GM18511 (cell line): ENCODE measurements around the gene TMEM117.
"Not testable (repeated sequence)": the region's sequence is repeated elsewhere in the genome, so short reads cannot be mapped to it uniquely, and the experiment has no call there.

Source experiments
- ATAC-seq: cut with Tn5 transposase; IDR thresholded peaks from one replicate; pipeline ENCODE4 v1.9.1; 2021; ENCODE audit warnings: mild to moderate bottlenecking, moderate library complexity; ENCODE audit not compliant: unreplicated experiment

TMEM117 gene

DNA sequence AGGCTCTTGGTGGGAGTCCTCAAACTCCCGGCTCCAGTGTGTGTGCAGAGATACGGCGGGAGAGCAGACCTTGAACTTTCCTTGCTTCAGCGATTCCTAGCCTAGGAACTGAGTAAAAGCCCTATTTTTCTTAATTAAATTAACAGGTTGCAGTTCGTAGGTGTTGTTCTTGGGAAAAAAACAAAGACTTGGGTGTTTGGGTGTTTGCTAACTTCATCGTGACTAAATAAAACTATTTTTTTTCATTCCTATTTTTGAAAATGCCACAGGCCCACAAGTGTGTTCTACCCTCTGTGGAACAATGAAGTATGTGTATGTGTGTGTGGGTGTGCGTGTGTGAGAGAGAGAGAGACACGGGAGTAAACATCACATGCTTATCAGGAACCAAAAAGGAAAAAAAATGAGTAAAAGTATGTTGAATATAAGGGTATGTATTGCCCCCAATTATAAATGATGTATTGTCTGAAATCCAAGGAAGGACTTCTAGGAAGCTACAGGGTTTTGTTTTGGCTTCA is 651 bp downstream of the TMEM117 start:
- ATAC-seq = peak; percentile 29

DNA sequence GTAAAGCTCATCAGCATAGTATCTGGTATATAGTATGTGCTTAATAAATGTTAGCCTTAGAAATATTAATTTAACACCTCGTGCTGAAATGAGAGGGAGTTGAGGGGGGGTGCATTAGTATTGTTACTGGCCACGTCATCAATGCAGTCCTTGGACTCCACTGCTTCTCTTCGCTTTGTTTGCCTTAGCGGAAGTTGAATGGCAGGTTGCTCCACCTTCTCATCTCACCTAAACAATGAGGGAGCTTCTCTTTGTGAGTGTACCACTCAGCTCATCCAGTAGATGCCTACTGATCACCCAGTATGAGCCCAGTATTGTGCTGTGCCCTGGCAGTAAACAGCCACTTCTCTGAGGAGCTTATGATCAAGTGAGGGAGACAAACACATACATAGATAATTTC is 4.5 kb downstream of the TMEM117 start:
- no peak for ATAC-seq

DNA sequence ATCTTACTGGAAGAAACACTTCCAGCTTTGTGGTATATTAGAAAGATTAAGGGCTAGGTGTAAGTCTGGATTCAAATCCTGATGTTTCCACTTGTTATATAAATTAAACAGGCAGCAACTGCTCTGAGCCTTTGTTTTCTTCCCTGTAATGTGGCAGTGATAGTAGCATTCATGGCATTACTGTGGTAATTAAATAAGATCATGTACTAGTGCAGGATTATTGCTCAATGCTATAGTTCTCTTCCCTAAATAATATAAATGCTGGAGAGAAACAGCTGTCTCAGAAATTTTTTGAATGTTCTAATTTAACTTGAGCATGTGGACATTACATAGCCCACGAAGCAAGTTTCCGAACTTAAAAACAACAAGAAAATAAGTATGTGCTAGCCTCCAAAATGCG is 5.4 kb downstream of the TMEM117 start:
- ATAC-seq = no peak

DNA sequence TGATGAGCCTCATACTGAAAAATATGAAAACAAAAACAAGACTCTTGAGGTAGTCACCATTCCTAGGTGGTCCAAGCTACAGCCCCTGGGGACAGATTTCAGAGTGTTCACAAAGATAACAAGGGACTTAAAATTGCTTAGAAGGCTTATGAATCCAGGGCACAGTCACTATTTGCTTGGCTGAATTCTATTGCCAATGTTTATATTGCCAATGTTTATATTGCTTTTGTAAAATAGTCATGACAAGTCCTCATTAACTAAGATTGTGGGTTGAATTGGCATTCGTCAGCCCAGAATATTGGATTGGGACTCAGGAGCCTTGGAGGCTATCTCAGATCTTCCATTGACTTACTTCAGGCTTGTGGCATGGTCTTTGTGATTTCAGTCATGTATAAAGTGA is 6.4 kb downstream of the TMEM117 start:
- no peak for ATAC-seq

GRCh38 chr12:43847425-43848225 is 11.7 kb downstream of the TMEM117 start:
- not testable (repeated sequence) for ATAC-seq

DNA sequence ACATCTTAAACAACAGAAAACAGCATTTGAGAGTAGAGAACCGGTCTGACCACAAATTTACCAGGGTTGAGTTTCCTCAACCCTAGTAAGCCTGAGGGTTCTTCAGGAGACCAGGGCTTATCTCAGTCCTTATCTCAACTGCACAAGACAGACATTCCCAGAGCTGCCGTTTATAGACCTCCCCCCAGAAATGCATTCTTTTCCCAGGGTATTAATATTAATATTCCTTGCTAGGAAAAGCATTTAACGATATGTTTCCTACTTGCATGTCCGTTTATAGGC is 12.3 kb downstream of the TMEM117 start:
- no peak for ATAC-seq

GRCh38 chr12:43848786-43849185 is 12.9 kb downstream of the TMEM117 start:
- no peak for ATAC-seq

GRCh38 chr12:43852744-43853143 is 16.9 kb downstream of the TMEM117 start:
- ATAC-seq = no peak

- ATAC-seq = no peak
Observed at GRCh38 chr12:43856972-43857371, 21.1 kb downstream of the TMEM117 start.

GRCh38 chr12:43858096-43858495 is 22.2 kb downstream of the TMEM117 start:
- ATAC-seq = no peak

DNA sequence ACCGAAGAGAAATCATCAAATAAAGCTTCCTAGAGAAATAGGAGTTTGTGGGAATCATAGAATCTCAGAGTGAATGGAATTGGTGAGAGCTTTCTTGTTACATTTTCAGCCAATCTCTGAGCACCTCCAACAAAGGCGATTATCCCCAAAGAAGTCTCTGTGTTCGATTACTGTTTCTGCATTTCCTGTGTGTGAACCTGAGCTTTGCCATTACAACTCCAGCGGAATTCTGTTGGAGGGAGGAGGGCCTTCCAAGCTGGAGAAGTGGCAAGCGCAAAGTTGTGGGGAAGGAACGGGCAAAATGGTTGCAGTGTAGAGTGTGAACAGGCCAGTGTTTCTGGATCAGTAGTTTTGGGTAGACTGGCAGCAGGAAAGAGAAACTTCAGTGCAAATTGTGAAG is 23.1 kb downstream of the TMEM117 start:
- no peak for ATAC-seq

DNA sequence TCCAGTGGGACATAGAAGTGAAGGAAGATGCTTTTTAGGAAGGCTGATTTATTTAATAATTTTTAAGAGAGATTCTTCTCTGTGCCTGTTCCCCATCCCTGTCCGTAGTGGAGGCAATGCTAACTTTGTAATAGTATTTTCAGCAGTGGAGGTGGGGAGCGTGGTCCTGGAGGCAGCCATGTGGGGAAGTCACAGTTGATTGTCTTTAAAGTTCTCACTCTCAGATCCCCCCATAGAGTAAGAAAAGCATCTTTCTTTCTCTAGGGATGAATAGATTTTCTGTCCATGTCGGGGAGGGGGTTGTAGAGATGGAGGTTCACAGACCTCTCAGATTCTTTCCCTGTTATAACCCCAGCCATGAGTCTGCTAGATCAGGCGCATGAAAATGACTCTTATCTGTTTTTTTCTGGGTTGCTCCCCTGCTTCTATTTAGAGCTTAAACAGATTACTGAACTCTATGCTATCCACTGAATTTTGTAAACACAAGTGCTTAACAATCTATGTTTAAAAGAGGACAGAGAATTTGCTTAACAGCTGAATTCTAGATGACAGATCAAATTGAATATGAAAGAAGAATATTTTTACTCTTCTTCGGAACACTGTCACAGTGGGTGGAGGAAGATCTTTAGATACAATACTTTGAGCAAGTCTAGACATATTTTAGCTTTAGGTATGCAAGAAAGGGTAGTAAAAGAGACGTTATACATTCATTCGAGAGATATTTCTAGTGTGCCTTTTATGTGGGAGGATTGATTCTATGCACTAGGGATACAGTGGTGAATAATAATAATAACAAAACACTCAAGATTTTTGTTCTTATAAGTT is 25.3 kb downstream of the TMEM117 start:
- no peak for ATAC-seq

DNA sequence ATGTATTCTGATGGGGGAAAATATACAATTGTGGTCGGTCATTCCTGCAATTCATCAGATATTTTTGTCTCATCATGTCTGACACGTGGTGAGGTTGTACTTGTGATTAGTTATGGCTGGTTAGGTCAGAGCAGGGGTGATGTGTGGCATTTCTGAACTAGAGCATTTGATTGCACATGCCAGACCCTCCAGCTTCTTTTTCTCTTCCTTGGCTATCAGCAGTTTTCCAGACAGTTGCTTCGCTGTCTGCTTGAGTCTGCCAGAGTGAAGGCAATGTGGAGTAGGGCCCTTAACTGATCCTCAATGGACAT is 25.9 kb downstream of the TMEM117 start:
- ATAC-seq = no peak

DNA sequence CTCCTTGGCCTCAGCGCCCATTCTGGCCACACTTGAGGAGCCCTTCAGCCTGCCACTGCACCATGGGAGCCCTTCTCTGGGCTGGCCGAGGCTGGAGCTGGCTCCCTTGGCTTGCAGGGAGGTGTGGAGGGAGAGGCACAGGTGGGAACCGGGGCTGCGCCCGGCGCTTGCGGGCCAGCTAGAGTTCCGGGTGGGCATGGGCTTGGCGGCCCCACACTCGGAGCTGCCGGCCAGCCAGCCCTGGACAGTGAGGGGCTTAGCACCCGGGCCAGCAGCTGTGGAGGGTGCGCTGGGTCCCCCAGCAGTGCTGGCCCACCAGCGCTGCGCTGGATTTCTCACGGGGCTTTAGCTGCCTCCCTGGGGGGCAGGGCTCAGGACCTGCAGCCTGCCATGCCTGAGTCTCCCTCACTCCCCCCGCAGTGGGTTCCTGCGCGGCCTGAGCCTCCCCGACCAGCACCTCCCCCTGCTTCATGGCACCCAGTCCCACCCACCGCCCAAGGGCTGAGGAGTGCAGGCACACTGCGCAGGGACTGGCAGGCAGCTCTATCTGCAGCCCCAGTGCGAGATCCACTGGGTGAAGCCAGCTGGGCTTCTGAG is 28.0 kb downstream of the TMEM117 start:
- no peak for ATAC-seq

DNA sequence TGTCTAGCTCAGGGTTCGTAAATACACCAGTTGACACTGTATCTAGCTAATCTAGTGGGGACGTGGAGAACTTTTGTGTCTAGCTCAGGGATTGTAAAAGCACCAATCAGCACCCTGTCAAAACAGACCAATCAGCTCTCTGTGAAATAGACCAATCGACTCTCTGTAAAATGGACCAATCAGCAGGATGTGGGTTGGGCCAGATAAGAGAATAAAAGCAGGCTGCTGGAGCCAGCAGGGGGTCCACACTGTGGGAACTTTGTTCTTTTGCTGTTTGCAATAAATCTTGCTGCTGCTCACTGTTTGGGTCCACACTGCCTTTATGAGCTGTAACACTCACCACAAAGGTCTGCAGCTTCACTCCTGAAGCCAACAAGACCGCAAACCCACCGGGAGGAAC is 28.7 kb downstream of the TMEM117 start:
- ATAC-seq = not testable (repeated sequence)

DNA sequence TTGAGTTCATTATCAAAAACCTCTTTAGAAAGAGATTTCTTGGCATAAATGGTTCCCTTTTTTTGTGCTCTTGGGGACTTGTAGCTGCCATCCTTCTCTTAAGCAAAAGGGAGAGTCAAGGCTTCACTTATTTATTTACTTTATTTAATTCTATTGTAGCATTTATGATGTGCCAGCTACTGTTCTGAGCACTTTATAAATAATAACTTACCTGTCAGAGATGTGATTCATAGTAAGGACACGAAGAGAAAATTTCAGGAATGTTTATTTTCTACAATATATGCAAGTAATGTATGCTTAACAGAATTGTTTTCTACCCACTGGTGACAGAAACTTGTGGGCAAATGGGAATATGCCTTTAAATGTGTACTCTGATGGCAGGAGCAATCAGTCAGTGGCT is 33.3 kb downstream of the TMEM117 start:
- no peak for ATAC-seq

- ATAC-seq = not testable (repeated sequence)
Observed at GRCh38 chr12:43869765-43870164, 33.9 kb downstream of the TMEM117 start.

DNA sequence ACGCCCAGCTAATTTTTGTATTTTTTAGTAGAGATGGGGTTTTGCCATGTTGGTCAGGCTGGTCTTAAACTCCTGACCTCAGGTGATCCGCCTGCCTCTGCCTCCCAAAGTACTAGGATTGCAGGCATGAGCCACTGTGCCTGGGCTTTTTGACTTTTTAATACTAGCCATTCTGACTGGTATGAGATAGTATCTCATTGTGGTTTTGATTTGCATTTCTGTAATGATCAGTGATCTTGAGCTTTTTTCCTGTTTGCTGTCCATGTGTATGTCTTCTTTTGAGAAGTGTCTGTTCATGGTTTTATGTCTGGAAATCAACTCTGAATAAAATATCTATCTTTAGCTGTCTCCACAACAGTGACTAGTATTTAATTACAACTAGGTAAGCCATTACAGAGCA is 35.4 kb downstream of the TMEM117 start:
- not testable (repeated sequence) for ATAC-seq

GRCh38 chr12:43872396-43872795 is 36.5 kb downstream of the TMEM117 start:
- no peak for ATAC-seq

DNA sequence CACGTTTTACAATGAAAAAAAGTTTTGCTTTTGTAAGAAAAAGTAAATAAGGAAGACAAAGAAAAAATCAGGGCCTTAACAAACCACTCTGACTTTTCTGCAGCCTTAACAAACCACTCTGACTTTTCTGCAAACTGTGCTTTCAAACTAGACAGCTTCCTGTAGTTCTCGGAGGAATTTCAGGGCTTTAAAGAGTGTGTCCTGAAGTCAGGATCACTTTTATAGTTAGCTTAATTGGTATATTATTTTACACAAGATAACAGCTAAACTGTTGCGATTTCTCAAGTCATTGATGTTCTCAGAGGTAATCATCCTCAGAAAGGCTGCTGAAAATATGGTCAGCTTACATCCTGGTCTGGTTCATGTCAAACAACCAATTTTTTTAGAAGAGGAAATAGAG is 42.2 kb downstream of the TMEM117 start:
- no peak for ATAC-seq

- no peak for ATAC-seq
Observed at GRCh38 chr12:43880547-43880946, 44.7 kb downstream of the TMEM117 start.

GRCh38 chr12:43882578-43883178 is 46.8 kb downstream of the TMEM117 start:
- peak; percentile 90 for ATAC-seq
